Islet precursor cell (in vitro differentiated cells): Measurements from ENCODE around the gene SRPK1.
"Not testable (repeated sequence)": the region's sequence is repeated elsewhere in the genome, so short reads cannot be mapped to it uniquely, and the experiment has no call there.

Experiments used
- DNase-seq: peaks from one replicate; pipeline ENCODE4 v3.0.0-alpha.2; 2018

SRPK1 gene

DNA sequence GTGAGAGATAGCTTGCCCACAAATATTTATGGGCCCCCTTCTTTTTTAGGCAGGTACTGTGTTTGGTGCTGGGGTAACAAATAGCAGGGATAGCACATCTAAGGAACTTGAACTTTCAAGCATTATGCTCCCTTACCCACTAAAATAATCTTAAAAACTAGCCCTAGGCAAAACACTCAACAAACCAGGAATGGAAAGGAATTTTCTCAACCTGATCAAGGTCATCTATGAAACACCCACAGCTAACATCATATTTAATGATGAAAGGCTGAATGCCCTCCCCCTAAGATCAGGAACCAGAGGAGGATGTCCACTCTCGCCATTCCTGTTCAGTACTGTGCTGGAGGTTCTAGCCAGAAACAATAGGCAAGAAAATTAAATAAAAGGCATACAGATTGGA, 8.7 kb upstream of the SRPK1 start:
- no peak for DNase-seq

DNA sequence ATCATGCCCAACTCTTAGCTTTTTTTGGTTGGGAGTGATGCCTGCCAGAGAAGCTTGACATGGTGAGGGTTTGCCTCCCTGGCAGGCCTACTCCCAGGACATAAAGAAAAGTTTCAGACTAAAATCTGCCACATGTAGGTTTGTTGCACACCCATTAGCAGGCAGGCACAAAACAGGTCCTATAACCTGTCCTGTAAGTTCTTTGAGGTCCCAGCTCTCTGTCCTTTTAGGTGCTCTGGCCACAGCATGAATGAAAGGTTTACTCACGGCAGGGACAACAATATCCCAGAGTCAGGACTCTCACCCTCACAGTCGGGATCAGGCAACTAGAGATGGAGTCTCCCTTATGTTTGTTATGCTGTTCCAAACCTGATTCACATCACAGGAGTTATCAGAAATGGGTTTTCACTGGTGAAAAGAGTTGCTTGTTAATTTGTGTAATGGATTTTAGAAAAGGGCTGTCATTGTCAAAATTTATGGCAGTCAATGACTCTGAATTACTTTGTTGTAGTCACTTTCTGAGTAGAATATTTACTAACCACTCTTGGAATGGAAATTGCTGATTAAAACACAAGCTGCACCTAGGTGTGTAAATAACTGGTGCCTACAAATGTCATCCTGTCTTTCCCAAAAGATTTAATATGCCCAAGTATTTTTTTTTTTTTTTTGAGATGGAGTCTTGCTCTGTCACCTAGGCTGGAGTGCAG, 5.8 kb upstream of the SRPK1 start:
- peak; percentile 54 for DNase-seq

DNA sequence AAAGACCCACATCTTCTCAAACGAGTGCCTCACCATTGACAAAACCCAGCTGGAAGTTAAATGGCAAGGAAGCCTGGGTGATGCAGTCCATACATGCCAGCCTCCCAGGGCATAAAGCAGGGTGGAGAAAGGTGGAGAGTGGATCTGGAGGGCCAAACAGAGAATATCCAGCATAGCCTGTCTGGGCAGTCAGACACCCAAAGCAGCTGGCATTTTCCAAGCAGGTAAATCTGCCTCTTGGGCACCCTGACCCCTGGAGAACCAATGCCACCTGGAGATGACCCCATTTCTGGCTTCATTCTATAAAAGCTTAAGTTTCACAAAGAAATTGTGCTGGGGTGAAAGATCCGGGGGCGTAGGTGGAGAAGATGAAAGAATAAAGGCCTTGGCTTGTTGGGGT, 5.1 kb upstream of the SRPK1 start:
- DNase-seq = no peak

DNA sequence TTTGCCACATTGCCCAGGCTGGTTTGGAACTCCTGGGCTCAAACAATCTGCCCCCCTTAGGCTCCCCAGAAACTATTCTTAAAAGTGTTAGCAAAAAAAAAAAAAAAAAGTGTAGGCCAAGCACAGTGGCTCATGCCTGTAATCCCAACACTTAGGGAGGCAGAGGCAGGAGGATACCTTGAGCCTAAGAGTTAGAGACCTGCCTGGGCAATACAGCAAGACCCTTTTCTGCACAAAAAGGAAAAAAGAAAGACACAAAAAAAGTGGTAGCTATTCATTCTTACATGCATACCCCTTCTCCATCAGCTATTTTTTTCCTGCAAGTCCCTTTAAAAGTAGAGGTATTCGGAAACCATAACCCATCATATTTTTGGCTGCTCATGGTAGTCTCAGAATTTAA, 3.2 kb upstream of the SRPK1 start:
- DNase-seq = no peak

DNA sequence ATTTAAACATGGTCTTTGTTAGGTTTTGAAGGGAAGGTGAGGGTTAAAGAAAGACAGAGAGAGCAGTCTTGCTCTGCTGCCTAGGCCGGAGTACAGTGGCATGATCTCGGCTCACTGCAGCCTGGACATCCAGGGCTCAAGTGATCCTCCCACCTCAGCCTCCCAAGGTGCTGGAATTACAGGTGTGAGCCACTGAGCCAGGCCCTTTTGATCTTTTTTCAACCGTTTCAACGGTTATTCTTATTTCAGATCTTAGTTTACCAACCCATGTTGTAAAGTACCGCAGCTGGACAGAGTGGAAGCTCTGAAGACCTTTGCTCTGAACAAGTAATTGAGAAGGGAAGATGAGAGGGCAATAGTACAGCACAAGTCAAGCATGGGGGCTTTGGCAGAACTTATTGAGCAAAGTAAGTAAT, 1.2 kb upstream of the SRPK1 start:
- no peak for DNase-seq

DNA sequence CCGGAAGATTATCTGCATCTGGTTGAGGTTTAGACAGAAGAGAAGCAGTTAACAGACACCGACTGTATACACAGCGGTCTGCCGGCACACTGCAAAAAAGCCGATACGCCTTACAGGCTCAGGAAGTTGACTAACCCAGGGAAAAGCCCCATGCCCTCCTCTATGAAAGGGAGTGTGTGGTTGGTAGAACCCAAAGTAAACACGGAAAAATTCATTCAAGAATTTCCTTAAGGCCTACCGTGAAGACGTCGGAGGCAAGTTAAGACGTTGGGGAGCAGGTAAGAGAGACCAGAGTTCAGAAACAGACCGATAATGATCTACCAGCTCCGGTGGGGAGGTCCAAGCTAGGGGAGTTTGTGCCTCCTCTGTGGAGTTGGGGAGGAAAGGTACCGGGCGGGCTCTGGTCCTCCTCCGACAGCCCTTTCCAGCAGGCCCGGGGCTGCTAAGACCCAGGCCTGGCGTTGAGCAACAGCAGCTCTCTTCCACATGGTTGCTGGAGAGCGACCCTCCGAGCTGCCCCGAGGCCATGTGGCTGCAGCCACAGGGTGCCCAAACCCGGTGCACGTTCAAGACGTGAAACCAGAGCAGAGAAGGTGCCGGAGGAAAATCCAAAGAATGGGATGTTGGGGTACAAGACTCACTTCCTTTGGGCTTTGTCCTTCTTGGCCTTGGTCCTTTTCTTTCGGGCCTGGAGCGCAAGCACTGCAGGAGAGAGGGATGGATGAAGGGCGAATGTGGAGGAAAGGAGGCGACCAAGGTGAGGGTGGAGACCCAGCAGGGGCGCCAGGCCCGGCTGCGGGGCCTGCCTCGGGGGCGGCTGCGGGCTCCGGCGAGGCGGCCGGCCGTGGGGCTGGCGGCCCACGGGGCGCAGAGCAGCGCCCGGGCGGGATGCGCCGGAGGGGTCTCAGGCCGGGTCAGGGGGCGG, 809 bp downstream of the SRPK1 start:
- DNase-seq = peak; percentile 82

DNA sequence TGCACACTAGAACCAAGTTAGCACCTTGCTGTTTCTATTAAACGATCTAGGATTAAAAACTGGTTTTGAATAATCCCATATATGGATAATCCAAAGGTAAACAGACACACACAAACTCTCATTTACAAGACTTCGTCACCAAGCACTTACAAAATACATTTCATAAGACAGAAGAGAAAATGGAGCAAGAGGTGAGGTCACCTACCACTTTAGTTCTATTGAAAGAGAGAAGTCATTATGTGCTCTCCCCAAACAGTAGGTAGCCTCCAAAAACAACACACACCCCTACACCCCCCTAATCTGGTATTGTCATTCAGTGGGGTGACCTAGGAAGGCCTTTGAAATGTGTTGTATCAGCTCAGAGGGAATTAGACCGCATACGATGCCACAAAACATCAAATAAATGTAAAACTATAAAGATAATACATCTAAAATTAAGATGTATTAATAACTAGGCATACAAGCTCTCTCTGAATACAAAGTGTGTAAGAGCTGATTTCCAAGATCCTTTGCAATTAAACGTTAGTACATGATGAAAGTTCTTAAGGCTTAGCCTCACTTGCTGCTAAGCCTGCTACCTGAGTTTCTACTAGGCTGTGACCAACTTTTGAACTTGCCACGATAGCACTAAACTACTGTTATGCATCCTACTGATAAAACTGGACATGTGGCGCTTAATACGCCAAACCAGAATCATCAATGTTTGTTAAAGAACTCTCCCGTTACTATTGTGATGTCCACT, 1.6 kb downstream of the SRPK1 start:
- DNase-seq = no peak

DNA sequence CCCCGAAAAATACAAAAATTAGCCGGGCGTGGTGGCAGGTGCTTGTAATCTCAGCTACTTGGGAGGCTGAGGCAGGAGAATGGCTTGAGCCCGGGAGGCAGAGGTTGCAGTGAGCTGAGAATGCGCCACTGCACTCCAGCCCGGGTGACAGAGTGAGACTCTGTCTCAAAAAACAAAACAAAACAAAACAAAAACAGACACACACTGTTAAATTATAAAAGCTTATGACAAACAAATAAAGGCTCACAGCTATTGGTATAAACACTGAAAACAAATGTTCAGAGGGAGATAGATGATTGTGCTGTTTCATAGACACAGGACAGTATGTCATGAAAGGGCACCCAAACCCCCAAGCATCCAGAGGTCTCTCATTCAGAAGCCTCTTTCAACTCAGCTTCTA, 4.0 kb downstream of the SRPK1 start:
- not testable (repeated sequence) for DNase-seq

DNA sequence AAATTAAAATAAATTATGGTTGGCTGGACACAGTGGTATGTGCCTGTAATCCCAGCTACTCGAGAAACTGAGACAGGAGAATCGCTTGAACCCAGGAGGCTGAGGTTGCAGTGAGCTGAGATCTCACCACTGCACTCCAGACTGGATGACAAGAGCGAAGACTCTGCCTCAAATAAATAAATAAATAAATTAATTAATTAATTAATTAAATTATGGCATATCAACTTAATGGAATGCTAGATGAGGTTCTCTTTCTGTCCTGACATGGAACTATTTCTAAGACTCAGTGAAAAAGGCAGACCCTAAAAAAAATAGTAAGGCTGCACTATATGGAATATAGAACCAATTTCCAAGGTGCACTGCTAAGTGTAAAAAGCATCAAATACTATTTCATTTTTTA, 4.8 kb downstream of the SRPK1 start:
- no peak for DNase-seq

DNA sequence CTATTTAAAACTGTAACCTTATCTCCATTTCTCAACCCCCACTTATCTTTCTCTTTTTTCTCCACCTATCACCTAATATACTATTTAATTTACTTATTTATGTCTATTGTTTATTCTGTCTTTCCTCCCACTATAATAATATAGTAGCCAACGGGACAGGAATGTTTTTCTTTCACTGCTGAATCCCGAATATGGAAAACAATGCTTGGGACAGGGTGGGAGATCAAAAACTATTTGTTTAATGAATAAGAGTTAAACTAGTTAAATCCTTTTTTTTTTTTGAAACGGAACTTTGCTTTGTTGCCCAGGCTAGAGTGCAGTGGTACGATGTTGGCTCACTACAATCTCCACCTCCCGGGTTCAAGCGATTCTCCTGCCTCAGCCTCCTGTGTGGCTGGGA, 6.4 kb downstream of the SRPK1 start:
- DNase-seq = no peak

DNA sequence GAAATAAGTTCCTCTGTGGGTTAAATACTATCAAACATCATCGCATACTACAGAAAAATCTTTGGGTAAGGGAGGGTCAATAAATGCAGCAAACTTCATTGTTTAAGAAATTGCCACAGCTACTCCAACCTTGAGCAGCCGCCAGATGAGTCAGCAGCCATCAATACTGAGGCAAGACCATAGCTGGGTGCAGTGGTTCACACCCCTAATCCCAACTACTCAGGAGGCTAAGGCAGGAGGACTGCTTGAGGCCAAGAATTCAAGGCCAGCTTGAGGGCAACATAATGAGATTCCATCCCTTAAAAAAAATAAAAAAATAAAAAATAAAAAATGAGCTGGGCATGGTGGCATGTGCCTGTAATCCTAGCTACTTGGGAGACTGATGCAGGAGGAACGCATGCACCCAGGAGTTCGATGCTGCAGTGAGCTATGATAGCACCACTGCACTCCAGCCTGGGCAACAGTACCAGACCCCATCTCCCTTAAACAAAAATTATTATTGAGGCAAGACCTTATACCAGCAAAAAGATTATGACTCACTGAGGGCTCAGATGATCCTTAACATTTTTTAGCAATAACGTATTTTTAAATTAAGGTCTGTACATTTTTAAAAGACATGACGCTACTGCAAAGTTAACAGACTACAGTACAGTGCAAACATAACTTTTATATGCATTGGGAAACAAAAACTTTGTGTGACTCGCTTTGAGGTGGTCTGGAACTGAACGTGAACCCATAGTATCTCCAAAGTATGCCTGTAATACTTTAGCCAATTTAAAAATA, 8.8 kb downstream of the SRPK1 start:
- DNase-seq = no peak

DNA sequence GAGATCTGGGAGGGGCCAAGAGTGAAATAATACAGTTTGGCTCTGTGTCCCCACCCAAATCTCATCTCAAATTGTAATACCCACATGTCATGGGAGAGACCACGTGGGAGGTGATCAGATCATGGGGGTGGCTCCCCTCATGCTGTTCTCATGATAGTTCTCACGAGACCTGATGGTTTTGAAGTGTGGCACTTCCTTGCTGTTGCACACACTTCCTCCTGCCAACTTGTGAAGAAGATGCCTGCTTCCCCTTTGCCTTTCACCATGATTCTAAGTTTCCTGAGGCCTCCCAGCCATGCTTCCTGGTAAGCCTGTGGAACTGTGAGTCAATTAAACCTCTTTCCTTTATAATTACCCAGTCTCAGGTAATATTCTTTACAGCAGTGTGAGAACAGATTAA, 11.3 kb downstream of the SRPK1 start:
- DNase-seq = not testable (repeated sequence)

DNA sequence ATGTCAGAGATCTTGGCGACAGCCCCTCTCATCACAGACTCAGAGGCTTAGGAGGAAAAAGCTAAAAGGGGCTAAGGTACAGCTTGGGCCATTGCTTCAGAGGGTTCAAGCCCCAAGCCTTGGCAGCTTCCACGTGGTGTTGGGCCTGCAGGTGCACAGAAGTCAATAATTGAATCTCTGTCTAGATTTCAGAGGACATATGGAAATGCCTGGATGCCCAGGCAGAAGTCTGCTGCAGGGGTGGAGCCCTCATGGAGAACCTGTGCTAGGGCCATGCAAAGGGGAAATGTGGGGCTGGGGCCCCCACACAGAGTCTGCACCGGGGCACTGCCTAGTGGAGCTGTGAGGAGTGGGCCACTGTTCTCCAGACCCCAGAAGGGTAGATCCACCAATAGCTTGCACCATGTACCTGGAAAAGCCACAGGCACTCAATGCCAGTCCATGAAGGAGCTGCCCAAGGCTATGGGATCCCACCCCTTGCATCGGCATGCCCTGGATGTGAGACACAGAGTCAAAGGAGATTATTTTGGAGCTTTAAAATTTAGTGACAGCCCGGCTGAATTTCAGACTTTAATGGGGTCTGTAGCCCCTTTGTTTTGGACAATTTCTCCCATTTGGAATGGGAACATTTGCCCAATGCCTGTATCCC, 12.0 kb downstream of the SRPK1 start:
- DNase-seq = not testable (repeated sequence)

DNA sequence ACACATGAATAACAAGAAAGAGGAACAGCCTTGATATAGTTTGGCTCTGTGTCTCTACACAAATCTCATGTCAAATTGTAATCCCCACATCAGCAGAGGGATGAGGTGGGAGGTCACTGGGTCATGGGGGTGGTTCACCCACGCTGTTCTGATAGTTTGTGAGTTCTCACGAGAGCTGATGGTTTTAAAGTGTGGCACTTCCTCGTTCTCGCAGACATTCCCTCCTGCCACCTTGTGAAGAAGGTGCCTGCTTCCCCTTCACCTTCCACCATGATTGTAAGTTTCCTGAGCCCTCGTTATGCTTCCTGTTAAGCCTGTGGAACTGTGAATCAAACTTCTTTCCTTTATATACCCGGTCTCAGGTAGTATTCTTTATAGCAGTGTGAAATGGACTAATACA, 13.1 kb downstream of the SRPK1 start:
- no peak for DNase-seq

DNA sequence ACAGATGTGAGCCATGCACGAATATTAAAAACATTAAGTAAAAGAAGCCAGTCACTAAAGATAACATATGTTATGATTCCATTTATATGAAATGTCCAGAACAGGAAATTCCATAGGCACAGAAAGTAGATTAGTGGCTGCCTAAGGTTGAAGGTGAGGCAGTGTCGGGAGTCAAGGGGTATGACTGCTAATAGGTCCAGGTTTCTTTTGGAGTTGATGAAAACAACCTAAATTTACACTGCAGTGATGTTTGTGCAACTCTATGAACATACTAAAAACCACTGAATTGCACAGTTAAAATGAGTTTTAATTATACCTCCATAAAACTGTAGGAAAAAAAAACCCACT, 14.4 kb downstream of the SRPK1 start:
- no peak for DNase-seq

DNA sequence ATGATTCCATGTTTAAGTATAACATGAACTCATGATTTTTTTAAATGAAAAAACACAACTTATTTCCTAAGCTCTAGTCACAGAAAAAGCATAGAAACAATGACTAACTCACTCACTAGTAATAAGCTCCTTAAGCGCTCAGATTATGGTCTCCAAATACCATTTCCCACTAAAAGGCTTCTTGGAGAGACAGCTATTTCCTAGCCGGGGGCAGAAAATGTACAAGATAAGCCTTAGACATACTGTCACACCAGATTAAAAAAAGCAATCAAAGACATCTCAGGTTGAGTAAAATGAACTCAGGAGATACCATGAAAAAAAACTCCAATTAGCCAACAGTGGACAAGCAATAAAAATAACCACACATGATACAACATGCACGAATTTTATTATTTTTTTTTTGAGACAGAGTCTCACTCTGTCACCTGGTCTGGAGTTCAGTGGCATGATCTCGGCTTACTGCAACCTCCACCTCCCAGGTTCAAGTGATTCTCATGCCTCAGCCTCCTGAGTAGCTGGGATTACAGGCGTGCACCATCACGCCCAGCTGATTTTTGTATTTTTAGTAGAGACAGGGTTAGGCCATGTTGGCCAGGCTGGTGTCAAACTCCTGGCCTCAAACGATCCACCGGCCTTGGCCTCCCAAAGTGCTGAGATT, 14.9 kb downstream of the SRPK1 start:
- no peak for DNase-seq

DNA sequence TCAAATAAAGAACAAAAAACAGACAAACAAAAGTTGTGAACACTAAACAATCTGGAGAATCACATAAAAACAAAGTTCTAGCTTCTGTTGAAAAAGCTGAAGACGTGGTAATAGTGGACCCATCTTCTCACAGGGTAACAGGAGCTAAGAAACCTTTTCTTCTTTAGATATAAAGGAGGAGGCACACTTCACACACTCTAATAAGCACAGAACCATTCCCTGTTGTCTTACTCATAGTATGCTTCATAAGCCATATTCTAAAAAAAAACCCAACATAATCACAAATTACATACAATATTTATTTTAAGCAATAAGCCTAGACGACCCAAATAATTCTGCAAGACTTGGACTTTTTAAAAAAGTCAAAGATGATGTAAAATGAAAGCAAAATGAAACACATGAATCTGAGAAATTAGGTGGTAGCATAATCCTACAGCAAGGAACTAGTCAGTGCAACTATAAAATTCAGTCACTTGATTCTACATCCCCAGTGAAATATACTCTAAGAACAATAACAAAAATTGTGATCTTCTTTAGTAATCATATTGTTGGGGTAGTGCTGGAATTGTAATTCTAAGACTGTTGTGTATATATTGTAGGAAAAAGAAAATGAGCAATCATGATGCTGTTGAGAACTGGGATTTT, 15.6 kb downstream of the SRPK1 start:
- no peak for DNase-seq

DNA sequence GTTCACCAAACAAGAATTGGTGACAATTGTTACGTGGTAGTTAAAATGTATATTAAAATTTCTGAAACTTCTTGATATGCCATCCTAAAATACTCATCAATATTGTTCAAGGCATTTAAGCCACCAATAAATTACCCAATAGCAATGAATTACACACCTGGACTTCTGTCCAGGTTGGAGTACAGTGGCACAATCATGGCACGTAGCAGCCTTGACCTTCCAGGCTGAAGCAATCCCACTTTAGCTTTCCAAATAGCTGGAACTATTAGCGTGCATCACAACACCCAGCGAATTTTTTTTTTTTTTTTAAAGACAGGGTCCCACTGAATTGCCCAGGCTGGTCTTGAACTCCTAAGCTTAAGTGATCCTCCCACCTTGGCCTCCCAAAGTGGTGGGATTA, 17.2 kb downstream of the SRPK1 start:
- no peak for DNase-seq

DNA sequence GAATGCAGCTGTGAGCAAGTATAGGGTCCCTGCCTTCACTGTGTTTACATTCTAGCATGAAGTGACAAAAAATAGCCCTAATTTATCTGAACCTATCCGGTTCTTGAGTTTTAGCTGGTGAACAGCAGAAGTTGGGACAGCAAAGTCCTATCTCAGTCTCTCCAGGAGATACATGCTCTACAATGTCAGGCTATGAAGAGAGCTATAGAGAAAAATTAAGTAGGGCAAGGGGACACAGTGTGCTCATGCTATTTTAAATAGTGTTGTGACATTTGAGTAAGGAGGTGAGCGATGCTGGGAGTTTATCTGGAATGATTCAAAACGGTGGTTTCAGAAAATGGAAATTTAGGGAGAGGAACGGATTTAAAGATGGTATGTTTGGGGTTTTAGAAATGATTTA, 20.4 kb downstream of the SRPK1 start:
- no peak for DNase-seq

DNA sequence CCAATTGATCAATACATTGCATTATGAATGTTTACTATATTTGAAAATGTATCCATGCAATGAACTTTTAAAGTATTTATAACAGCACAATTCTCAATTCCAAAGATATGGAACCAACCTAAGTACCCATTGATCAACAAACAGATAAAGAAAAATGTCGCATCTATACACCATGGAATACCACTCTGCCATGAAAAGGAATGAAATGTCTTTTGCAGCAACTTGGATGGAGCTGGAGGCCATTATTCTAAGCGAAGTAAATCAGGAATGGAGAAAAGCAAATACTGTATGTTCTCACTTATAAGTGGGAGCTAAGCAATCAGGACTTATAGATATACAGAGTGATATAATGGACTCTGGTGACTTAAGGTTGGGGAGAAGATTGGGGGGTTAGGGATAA, 22.9 kb downstream of the SRPK1 start:
- no peak for DNase-seq

DNA sequence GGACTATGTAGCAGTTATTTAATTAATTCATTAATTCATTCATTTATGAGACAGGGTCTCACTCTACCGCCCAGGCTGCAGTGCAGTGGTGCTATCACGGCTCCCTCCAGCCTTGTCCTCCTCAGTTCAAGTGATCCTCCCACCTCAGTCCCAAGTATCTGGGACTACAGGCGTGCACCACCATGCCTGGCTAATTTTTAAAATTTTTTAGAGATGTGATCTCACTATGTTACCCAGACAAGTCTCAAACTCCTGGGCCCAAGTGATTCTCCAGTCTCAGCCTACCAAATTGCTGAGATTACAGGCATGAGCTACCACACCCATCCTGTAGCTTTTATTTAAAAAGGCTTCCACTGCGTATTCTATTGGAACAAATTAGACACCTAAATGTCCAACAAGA, 23.4 kb downstream of the SRPK1 start:
- no peak for DNase-seq
